Mucosa of descending colon (tissue), 3 donors: ENCODE data around the gene PNPLA2. TPM values are rescaled to one million over a fixed set of nuclear protein-coding genes. Genes with fewer than 3 reads are reported as not detected.

ENCODE experiments used
- ATAC-seq: fragments of 200-7000 bp; cut with Tn5 transposase; one replicate; pipeline ENCODE4 v1.9.1; 2020; ENCODE audit warnings: mild to moderate bottlenecking, moderate library complexity
- DNase-seq, 3 donors: peaks; one replicate each; pipeline ENCODE4 v3.0.0-alpha.2; 2020
- H3K36me3 ChIP-seq: fragments of 200-600 bp; one replicate; pipeline ENCODE4 v1.8.0; 2021; ENCODE audit warnings: low read depth, mild to moderate bottlenecking
- H3K4me1 ChIP-seq: fragments of 200-600 bp; one replicate; pipeline ENCODE4 v1.8.0; 2021; ENCODE audit warnings: low read depth, mild to moderate bottlenecking
- H3K4me3 ChIP-seq: fragments of 200-600 bp; one replicate; pipeline ENCODE4 v1.8.0; 2021; ENCODE audit warnings: mild to moderate bottlenecking
- H3K9me3 ChIP-seq: fragments of 200-600 bp; one replicate; pipeline ENCODE4 v1.8.0; 2021; ENCODE audit warnings: mild to moderate bottlenecking
- CTCF ChIP-seq: fragments of 200-600 bp; IDR thresholded peaks from one replicate; pipeline ENCODE4 v1.8.0; 2022; ENCODE audit warnings: antibody characterized with exemption, mild to moderate bottlenecking
- intact Hi-C, 2 donors: fragments of 100-400 bp; cut with DNase I in 1 of 2; cut with micrococcal nuclease in 1 of 2; formaldehyde crosslinking; loops; one replicate each; pipeline versions ENCODE4 v1.11.0 to v1.11.1; 2022; cut with DNase I, micrococcal nuclease
- total RNA-seq, 3 donors: library from RNA; stranded (reverse); fragmentation: NEBNext Ultra II Directional in 2 of 3; extraction: Animal tissue kit (Norgen Biotek cat#: 25700) in 2 of 3; gene quantifications; one replicate each; pipeline versions ENCODE4 v1.2.1 to v1.2.4, GENCODE V29; 2021 to 2023
- donor health status: DM: no; HTN: no; CAD: no; lungs with moderate emphysema.
- donor health status: DM: no; HTN: no; CAD: no.
- donor health status: DM: no; HTN: yes; CAD: no.

The PNPLA2 gene
- total RNA-seq, 3 donors from 2014 or later: 138 to 253 (median 167) TPM

- intact Hi-C loops: no loop called here
- Histone ChIP-seq H3K4me3 (no peak overlapping the region), H3K4me1 (peaks cover 7% of the 10 kb centered on the region), H3K36me3 (no peaks in the 10 kb centered on the region), H3K9me3 (no peaks in the 10 kb centered on the region)
- ATAC-seq (peak; percentile 28), DNase-seq (peak in 2 of 3 donors; percentile 64 to 70)
- no peak for TF ChIP-seq CTCF
Measured at GRCh38 chr11:862081-862661, 43.5 kb downstream of the PNPLA2 start.

GRCh38 chr11:862696-863022 is 43.9 kb downstream of the PNPLA2 start:
- intact Hi-C loops: no loop called here
- ATAC-seq (no peak), DNase-seq (no peak)
- Histone ChIP-seq H3K9me3 (no peaks in the 10 kb centered on the region), H3K36me3 (no peaks in the 10 kb centered on the region), H3K4me1 (peaks cover 7% of the 10 kb centered on the region), H3K4me3 (no peak overlapping the region)
- no peak for TF ChIP-seq CTCF

- intact Hi-C loops: no loop called here
- DNase-seq (no peak), ATAC-seq (no peak)
- Histone ChIP-seq H3K36me3 (no peaks in the 10 kb centered on the region), H3K4me1 (peaks cover 7% of the 10 kb centered on the region), H3K9me3 (no peaks in the 10 kb centered on the region), H3K4me3 (no peak overlapping the region)
- TF ChIP-seq CTCF: no peak
Measured at GRCh38 chr11:863023-863909, 44.6 kb downstream of the PNPLA2 start.

- no peak for TF ChIP-seq CTCF
- Histone ChIP-seq H3K4me1 (peaks cover 7% of the 10 kb centered on the region), H3K9me3 (no peaks in the 10 kb centered on the region), H3K36me3 (no peaks in the 10 kb centered on the region), H3K4me3 (no peak overlapping the region)
- DNase-seq (no peak), ATAC-seq (peak; percentile 1)
- intact Hi-C loops: no loop called here
Measured at GRCh38 chr11:863910-864827, 45.5 kb downstream of the PNPLA2 start.

GRCh38 chr11:864898-865297 is 46.2 kb downstream of the PNPLA2 start:
- H3K4me3 ChIP-seq: no peak overlapping the region
- H3K4me1 ChIP-seq: peaks cover under 1% of the 10 kb centered on the region
- H3K9me3 ChIP-seq: no peaks in the 10 kb centered on the region
- no peaks in the 10 kb centered on the region for H3K36me3 ChIP-seq
- no peak for TF ChIP-seq CTCF
- ATAC-seq (no peak), DNase-seq (no peak)
- intact Hi-C loops: no loop called here
